Measurements from ENCODE around the gene PICALM. TPM values are rescaled to one million over a fixed set of nuclear protein-coding genes. Genes with fewer than 3 reads are reported as not detected.
"Not testable (repeated sequence)": the region's sequence is repeated elsewhere in the genome, so short reads cannot be mapped to it uniquely, and the experiment has no call there.

The PICALM gene
- total RNA-seq, 1 experiment from 2014 or later = 321 TPM

- DNase-seq = no peak
- Histone ChIP-seq H3K36me3 (ENCODE audit: control insufficient read depth, insufficient read depth, low read length) (no peaks in the 10 kb centered on the region), H3K4me1 (peaks cover 6% of the 10 kb centered on the region; the same call in 1 of the 2 replicates), H3K27me3 (replicated peaks; ENCODE audit: control insufficient read depth, insufficient read depth, low read length) (no peaks in the 10 kb centered on the region), H3K9me3 (peaks cover 7% of the 10 kb centered on the region), H3K4me3 (ENCODE audit: low read depth, low read length) (no peak overlapping the region)
- ChIA-PET POLR2A (no interaction called here), CTCF (no interaction called here)
- Mint-ChIP-seq H3K9me3 (ENCODE audit: unreplicated experiment) (peaks cover 19% of the 10 kb centered on the region), H3K36me3 (ENCODE audit: insufficient read depth, unreplicated experiment) (peaks cover 10% of the 10 kb centered on the region), H3K27me3 (ENCODE audit: insufficient read depth, unreplicated experiment) (no peaks in the 10 kb centered on the region), H3K4me3 (ENCODE audit: unreplicated experiment) (no peak overlapping the region), H3K4me1 (ENCODE audit: low read depth, unreplicated experiment) (no peaks in the 10 kb centered on the region), H3K27ac (ENCODE audit: unreplicated experiment) (peak overlapping the region; percentile 4)
- no TSS peak for BruUV-seq (replicated peaks)
- TF ChIP-seq CTCF (IDR thresholded peaks at IDR 0.05; ENCODE audit: insufficient read depth in 1 of 2, low read depth in 1 of 2, low read length in 1 of 2, severe bottlenecking in 1 of 2, unreplicated experiment in 1 of 2) = no peak
- intact Hi-C loops (cut with micrococcal nuclease; ENCODE audit: unreplicated experiment) = no loop called here
These were observed 40.2 kb upstream of the PICALM start for GRCh38 chr11:86108890-86109638.

GRCh38 chr11:86108191-86108590 is 39.3 kb upstream of the PICALM start:
- Histone ChIP-seq H3K27me3 (replicated peaks; ENCODE audit: control insufficient read depth, insufficient read depth, low read length) (no peaks in the 10 kb centered on the region), H3K9me3 (peaks cover 10% of the 10 kb centered on the region), H3K4me3 (ENCODE audit: low read depth, low read length) (no peak overlapping the region), H3K36me3 (ENCODE audit: control insufficient read depth, insufficient read depth, low read length) (no peaks in the 10 kb centered on the region), H3K4me1 (peaks cover 12% of the 10 kb centered on the region)
- no peak overlapping the region for H3K4me3 Mint-ChIP-seq (ENCODE audit: unreplicated experiment)
- no TSS peak for BruUV-seq (replicated peaks)
- DNase-seq = no peak
- no peak overlapping the region for H3K27ac Mint-ChIP-seq (ENCODE audit: unreplicated experiment)
- intact Hi-C loops (cut with micrococcal nuclease; ENCODE audit: unreplicated experiment) = no loop called here
- ChIA-PET CTCF (no interaction called here), POLR2A (no interaction called here)
- no peaks in the 10 kb centered on the region for H3K27me3 Mint-ChIP-seq (ENCODE audit: insufficient read depth, unreplicated experiment)
- peaks cover 19% of the 10 kb centered on the region for H3K9me3 Mint-ChIP-seq (ENCODE audit: unreplicated experiment)
- H3K4me1 Mint-ChIP-seq (ENCODE audit: low read depth, unreplicated experiment) = no peaks in the 10 kb centered on the region
- no peak for TF ChIP-seq CTCF (IDR thresholded peaks at IDR 0.05; ENCODE audit: insufficient read depth in 1 of 2, low read depth in 1 of 2, low read length in 1 of 2, severe bottlenecking in 1 of 2, unreplicated experiment in 1 of 2)
- H3K36me3 Mint-ChIP-seq (ENCODE audit: insufficient read depth, unreplicated experiment) = peaks cover 10% of the 10 kb centered on the region

GRCh38 chr11:86106916-86107315 is 38.0 kb upstream of the PICALM start:
- H3K4me1 Mint-ChIP-seq (ENCODE audit: low read depth, unreplicated experiment) = no peaks in the 10 kb centered on the region

GRCh38 chr11:86106031-86106430 is 37.1 kb upstream of the PICALM start:
- CTCF ChIA-PET; H3K4me3 ChIP-seq (ENCODE audit: low read depth, low read length); POLR2A ChIA-PET; H3K9me3 ChIP-seq; H3K4me1 Mint-ChIP-seq (ENCODE audit: low read depth, unreplicated experiment); H3K4me3 Mint-ChIP-seq (ENCODE audit: unreplicated experiment); H3K27ac Mint-ChIP-seq (ENCODE audit: unreplicated experiment); H3K27me3 ChIP-seq (replicated peaks; ENCODE audit: control insufficient read depth, insufficient read depth, low read length); H3K27me3 Mint-ChIP-seq (ENCODE audit: insufficient read depth, unreplicated experiment); BruUV-seq (replicated peaks); H3K36me3 ChIP-seq (ENCODE audit: control insufficient read depth, insufficient read depth, low read length); DNase-seq; intact Hi-C loops (cut with micrococcal nuclease; ENCODE audit: unreplicated experiment): not testable (repeated sequence)
- H3K4me1 ChIP-seq = peaks cover 12% of the 10 kb centered on the region
- Mint-ChIP-seq H3K9me3 (ENCODE audit: unreplicated experiment) (peaks cover 10% of the 10 kb centered on the region), H3K36me3 (ENCODE audit: insufficient read depth, unreplicated experiment) (peaks cover 10% of the 10 kb centered on the region)

More at GRCh38 chr11:86106916-86107315, 38.0 kb upstream of the PICALM start:
- no peaks in the 10 kb centered on the region for H3K36me3 ChIP-seq (ENCODE audit: control insufficient read depth, insufficient read depth, low read length)
- peaks cover 10% of the 10 kb centered on the region for H3K36me3 Mint-ChIP-seq (ENCODE audit: insufficient read depth, unreplicated experiment)
- H3K9me3 ChIP-seq = peaks cover 5% of the 10 kb centered on the region; the same call in 1 of the 2 replicates
- DNase-seq = no peak
- ChIA-PET POLR2A (no interaction called here), CTCF (no interaction called here)
- no peak overlapping the region for H3K27ac Mint-ChIP-seq (ENCODE audit: unreplicated experiment)
- no peak overlapping the region for H3K4me3 Mint-ChIP-seq (ENCODE audit: unreplicated experiment)
- BruUV-seq (replicated peaks) = no TSS peak
- H3K4me3 ChIP-seq (ENCODE audit: low read depth, low read length) = no peak overlapping the region
- H3K27me3 ChIP-seq (replicated peaks; ENCODE audit: control insufficient read depth, insufficient read depth, low read length) = no peaks in the 10 kb centered on the region
- intact Hi-C loops (cut with micrococcal nuclease; ENCODE audit: unreplicated experiment) = no loop called here
- peaks cover 12% of the 10 kb centered on the region for H3K4me1 ChIP-seq
- no peak for TF ChIP-seq CTCF (IDR thresholded peaks at IDR 0.05; ENCODE audit: insufficient read depth in 1 of 2, low read depth in 1 of 2, low read length in 1 of 2, severe bottlenecking in 1 of 2, unreplicated experiment in 1 of 2)
- no peaks in the 10 kb centered on the region for H3K27me3 Mint-ChIP-seq (ENCODE audit: insufficient read depth, unreplicated experiment)
- peaks cover 10% of the 10 kb centered on the region for H3K9me3 Mint-ChIP-seq (ENCODE audit: unreplicated experiment)

- H3K9me3 ChIP-seq; POLR2A ChIA-PET; H3K27me3 Mint-ChIP-seq (ENCODE audit: insufficient read depth, unreplicated experiment); BruUV-seq (replicated peaks); H3K27ac Mint-ChIP-seq (ENCODE audit: unreplicated experiment); H3K4me3 ChIP-seq (ENCODE audit: low read depth, low read length); H3K36me3 ChIP-seq (ENCODE audit: control insufficient read depth, insufficient read depth, low read length); H3K27me3 ChIP-seq (replicated peaks; ENCODE audit: control insufficient read depth, insufficient read depth, low read length); H3K4me1 Mint-ChIP-seq (ENCODE audit: low read depth, unreplicated experiment); H3K4me3 Mint-ChIP-seq (ENCODE audit: unreplicated experiment); intact Hi-C loops (cut with micrococcal nuclease; ENCODE audit: unreplicated experiment); CTCF ChIA-PET; DNase-seq: not testable (repeated sequence)
- H3K4me1 ChIP-seq = peaks cover 12% of the 10 kb centered on the region
- peaks cover 10% of the 10 kb centered on the region for H3K9me3 Mint-ChIP-seq (ENCODE audit: unreplicated experiment)
- H3K36me3 Mint-ChIP-seq (ENCODE audit: insufficient read depth, unreplicated experiment) = peaks cover 10% of the 10 kb centered on the region
These were observed 36.7 kb upstream of the PICALM start for GRCh38 chr11:86105601-86106000.

All from Caco-2 (cell line).